GM18511 (cell line): Measurements from ENCODE around the gene HDAC7.
"Not testable (repeated sequence)": the region's sequence is repeated elsewhere in the genome, so short reads cannot be mapped to it uniquely, and the experiment has no call there.

Experiments used
- ATAC-seq: cut with Tn5 transposase; IDR thresholded peaks from one replicate; pipeline ENCODE4 v1.9.1; 2021; ENCODE audit warnings: mild to moderate bottlenecking, moderate library complexity; ENCODE audit not compliant: unreplicated experiment

The HDAC7 gene

DNA sequence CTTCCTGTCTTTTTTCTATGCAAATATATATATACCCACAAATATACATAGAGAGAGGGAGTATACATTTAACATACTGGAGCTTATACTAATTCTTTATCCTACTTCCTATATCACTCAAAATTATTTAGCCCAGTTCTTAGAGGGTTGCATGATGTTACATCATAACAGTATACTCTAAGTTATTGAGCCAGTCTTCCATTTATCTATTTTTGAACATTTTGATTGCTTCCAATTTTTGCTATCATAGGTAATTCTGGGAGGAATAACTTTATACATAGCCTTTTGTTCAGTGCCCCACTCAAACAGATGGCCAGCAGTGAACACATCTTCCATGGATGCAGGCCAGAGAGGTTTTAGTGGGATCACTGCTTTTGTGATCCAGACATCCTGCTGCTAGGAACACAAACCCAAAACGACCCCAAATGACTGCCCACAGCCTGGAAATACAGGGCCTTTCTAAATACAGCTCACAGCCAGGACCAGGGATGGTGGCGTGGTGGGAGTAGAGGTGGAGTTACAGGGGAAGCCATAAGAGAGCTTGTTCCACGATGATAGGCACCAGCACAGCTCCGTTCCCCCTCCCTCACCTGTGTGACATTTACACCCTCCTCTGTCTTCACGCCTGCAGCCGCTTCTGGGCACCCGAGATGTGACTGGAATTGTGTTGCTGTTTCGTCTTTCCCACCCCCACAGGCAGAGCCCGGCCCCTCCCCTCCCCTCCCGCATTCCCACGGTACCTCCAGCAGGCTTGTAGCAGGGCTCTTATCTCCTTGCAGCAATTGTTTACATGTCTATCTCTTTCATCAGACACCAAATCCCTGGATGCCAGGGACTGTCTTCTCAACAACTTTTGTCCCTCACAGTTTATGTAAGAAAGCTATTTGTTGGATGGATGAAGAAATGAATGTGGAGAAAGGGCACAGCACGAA lies 30.7 kb upstream of the HDAC7 start:
- ATAC-seq, result no peak

- ATAC-seq, result no peak
Observed at GRCh38 chr12:47849261-47849660, 29.6 kb upstream of the HDAC7 start.

GRCh38 chr12:47848853-47849252 lies 29.1 kb upstream of the HDAC7 start:
- ATAC-seq, result no peak

GRCh38 chr12:47846294-47846996 lies 26.7 kb upstream of the HDAC7 start:
- no peak for ATAC-seq

DNA sequence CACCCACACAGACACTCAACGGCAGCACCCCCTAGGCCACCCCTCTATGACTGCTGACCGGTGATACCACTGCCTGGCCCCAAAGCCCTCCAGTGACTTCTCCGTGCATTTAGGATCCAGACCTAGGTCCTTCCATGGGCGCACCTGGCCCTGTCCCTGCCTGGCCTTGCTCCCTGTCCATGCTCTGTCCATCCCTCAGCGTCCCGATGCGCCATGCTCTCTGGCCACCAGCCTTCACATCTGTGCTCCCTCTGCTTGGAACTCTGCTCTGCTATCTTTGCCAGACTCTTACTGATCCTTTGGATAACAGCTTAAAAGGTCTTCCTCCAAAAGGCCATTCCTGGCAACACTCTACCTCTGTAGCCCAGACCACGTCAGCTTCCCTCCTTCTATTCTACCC lies 25.4 kb upstream of the HDAC7 start:
- no peak for ATAC-seq

- no peak for ATAC-seq
Observed at GRCh38 chr12:47844264-47845019, 24.7 kb upstream of the HDAC7 start.

GRCh38 chr12:47843226-47843980 lies 23.7 kb upstream of the HDAC7 start:
- no peak for ATAC-seq

DNA sequence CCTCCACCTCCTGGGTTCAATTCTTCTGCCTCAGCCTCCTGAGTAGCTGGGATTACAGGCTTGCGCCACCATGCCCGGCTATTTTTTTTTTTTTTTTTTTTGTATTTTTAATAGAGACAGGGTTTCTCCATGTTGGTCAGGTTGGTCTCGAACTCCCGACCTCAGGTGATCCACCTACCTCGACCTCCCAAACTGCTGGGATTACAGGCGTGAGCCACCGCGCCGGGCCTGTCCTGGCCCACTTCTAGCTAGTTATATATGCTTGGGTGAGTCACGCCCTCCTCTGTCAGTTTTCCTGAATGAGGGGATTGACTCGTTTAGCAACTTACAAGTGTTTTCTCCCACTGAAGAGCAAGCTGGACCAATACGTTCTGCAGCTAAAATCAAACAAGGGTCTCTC lies 22.8 kb upstream of the HDAC7 start:
- not testable (repeated sequence) for ATAC-seq

DNA sequence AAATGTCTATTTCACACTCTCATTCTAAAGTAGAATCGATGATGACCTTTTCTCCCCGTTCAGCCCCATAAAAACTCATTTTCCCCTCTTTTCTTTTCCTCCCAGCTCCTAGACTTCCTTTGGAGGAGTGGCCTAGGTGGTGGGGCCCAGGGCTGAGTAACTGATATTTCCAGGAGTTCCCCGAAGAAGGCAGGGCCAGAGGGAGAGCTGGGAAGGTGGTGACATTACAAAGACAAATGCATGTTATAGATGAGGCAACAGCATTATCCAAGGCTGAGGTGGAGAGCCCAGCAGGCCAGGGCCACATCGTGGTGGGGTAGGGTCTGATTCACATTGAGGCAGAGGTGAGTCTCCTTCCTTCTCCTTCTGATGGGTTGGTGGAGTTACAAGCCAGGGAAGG lies 22.2 kb upstream of the HDAC7 start:
- ATAC-seq, result no peak

GRCh38 chr12:47841501-47841900 lies 21.8 kb upstream of the HDAC7 start:
- no peak for ATAC-seq

- no peak for ATAC-seq
Observed at GRCh38 chr12:47840571-47840970, 20.9 kb upstream of the HDAC7 start.

DNA sequence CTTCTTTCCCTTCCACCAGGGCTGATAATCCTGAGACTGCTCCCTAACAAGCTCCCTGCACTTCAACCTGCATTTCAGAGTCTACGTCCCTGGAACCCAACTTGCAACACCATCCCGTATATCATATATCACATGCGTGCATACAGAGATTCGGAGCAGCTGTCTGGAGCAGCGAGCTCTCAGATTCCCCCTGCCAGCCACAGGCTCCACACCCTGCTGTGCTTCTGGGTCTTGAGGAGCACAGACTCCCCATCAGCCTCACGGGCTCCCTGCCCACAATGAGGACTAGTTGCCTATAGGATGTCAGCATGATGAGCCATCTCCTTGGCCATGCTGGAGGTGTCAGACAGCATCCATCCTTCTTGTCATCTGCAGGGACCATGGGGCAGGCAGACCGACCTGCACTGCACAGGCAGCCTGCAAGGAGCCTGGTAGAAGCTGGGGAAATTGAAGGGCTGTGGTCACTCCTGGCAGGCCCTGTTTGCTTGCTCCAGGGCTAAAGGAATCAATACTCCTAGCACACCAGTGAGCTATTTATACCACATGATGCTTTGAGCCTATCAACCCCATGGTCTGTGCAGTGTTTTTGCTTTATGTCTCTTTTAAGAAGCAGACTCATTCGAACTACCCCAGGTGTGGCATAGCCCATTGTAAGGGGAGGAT lies 19.6 kb upstream of the HDAC7 start:
- no peak for ATAC-seq

GRCh38 chr12:47838286-47838931 lies 18.7 kb upstream of the HDAC7 start:
- ATAC-seq, result no peak

- ATAC-seq, result no peak
Observed at GRCh38 chr12:47837190-47838171, 17.8 kb upstream of the HDAC7 start.

DNA sequence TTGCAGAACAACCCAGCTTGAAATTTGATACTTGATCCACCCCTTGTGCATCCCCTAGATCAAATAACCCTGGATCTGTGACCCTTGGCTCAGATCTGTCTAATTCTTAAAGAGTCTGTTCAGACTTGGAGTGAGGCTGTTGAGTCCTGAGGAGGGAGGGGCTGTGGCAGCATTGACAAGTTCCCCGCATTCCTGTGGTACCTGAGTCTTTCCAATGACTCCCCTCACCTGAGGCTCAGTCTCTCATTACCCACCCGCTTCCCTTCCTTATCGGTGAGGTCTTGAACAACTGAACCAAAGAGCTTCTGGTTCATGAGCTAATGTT lies 16.1 kb upstream of the HDAC7 start:
- ATAC-seq, result no peak

- ATAC-seq, result no peak
Observed at GRCh38 chr12:47835006-47835830, 15.5 kb upstream of the HDAC7 start.

DNA sequence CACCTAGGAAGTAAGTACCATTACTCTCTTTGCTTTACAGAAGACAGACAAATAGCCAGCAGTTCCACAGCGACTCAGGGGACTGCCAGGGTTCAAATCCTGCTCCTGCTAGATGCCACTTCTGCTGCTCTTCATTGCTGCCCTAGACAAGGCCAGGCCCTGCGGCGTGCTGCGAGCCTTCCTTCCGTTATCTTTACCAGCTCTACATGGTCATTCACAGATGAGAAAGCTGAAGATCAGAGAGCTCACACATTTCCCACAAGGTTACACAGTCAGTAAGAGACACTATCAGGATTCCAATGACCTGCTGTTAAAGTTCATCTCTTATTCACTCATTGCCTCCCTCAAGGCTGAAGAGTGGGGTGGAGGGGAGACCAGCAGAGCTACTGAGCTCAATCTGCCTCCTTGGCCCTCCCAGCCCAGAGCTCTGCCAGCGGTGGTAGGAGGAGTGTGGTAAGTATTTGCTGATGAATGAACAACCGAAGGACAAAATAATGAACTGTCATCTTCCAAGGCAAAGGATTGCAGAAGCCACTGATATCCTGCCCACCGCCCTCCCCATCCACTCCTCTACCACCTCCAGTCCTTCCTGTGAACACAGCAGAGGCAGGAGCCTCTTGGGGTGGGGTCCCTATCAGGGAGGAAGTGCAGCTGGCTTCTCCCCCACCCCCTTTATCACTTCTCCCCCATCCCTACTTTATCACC lies 14.6 kb upstream of the HDAC7 start:
- no peak for ATAC-seq
